HEK293 (cell line): Measurements from ENCODE around the gene PTGFRN.

ENCODE experiments used
- CTCF ChIA-PET: fragments of 350-600 bp; formaldehyde crosslinking; extraction: SDS; loops from one replicate; lab custom pipeline; 2021; ENCODE audit warnings: antibody characterized with exemption; lab: Yijun Ruan, JAX
- POLR2A ChIA-PET: fragments of 300-600 bp; formaldehyde crosslinking; extraction: SDS; loops from one replicate; lab custom pipeline; 2020; ENCODE audit warnings: antibody characterized with exemption, inconsistent platforms; lab: Yijun Ruan, JAX
- H3K27ac ChIP-seq: fragments of 200-500 bp; sonication (Bioruptor generic); 2 replicates; pipeline ENCODE4 v1.5.1; 2014; ENCODE audit warnings: low read depth, low read length, control low read depth, inconsistent platforms; ENCODE audit errors: extremely low read depth
- H3K36me3 ChIP-seq, 2 experiments: fragments of 200-500 bp in 1 of 2; sonication (Bioruptor generic) in 1 of 2; 1 replicate in 1 of 2; 2 replicates in 1 of 2; pipeline ENCODE4 v1.5.1; 2014 to 2017; ENCODE audit warnings: inconsistent platforms in 2 of 2, low read length in 2 of 2; ENCODE audit not compliant: control insufficient read depth in 2 of 2, insufficient read depth in 1 of 2
- H3K4me1 ChIP-seq: fragments of 200-500 bp; sonication (Bioruptor generic); 2 replicates; pipeline ENCODE4 v1.5.1; 2014; ENCODE audit warnings: mild to moderate bottlenecking, low read length, inconsistent platforms; ENCODE audit not compliant: control insufficient read depth, insufficient read depth
- H3K4me3 ChIP-seq: 2 replicates; pipeline ENCODE4 v1.5.1; 2011; ENCODE audit warnings: low read depth, mild to moderate bottlenecking, control low read depth, low read length, moderate library complexity
- H3K9me3 ChIP-seq: fragments of 200-500 bp; sonication (Bioruptor generic); 2 replicates; pipeline ENCODE4 v1.5.1; 2014; ENCODE audit warnings: low read depth, low read length, inconsistent platforms; ENCODE audit not compliant: control insufficient read depth, insufficient read depth
- BCL11A ChIP-seq: fragments of 450-650 bp; formaldehyde crosslinking; IDR thresholded peaks from 2 replicates; pipeline ENCODE4 v1.5.1; 2016; ENCODE audit warnings: low read depth, missing biosample characterization, missing genetic modification characterization
- CTCF ChIP-seq: fragments of 450-650 bp; formaldehyde crosslinking; IDR thresholded peaks from 2 replicates; pipeline ENCODE4 v1.5.1; 2016; ENCODE audit warnings: missing biosample characterization, missing genetic modification characterization
- GFI1B ChIP-seq: fragments of 450-650 bp; formaldehyde crosslinking; IDR thresholded peaks from 2 replicates; pipeline ENCODE4 v1.5.1; 2016; ENCODE audit warnings: missing biosample characterization, missing genetic modification characterization
- GLI2 ChIP-seq: fragments of 450-650 bp; formaldehyde crosslinking; IDR thresholded peaks from 2 replicates; pipeline ENCODE4; 2017; ENCODE audit warnings: missing biosample characterization, missing genetic modification characterization, low read depth, borderline replicate concordance
- HIC1 ChIP-seq: fragments of 450-650 bp; formaldehyde crosslinking; IDR thresholded peaks from 2 replicates; pipeline ENCODE4 v1.5.1; 2016; ENCODE audit warnings: missing biosample characterization, missing genetic modification characterization
- PATZ1 ChIP-seq: fragments of 450-650 bp; formaldehyde crosslinking; IDR thresholded peaks from 2 replicates; pipeline ENCODE4 v1.5.1; 2016; ENCODE audit warnings: missing biosample characterization, missing genetic modification characterization
- REPIN1 ChIP-seq: fragments of 450-650 bp; formaldehyde crosslinking; IDR thresholded peaks from 2 replicates; pipeline ENCODE4 v1.5.1; 2017; ENCODE audit warnings: missing biosample characterization, missing genetic modification characterization, low read depth
- SETDB1 ChIP-seq: IDR thresholded peaks from one replicate; pipeline ENCODE4 v1.6.1; 2017; ENCODE audit warnings: mild to moderate bottlenecking, low read length, moderate library complexity, mixed read lengths; ENCODE audit not compliant: insufficient read length
- SP2 ChIP-seq: fragments of 450-650 bp; formaldehyde crosslinking; IDR thresholded peaks from 2 replicates; pipeline ENCODE4 v1.5.1; 2016; ENCODE audit warnings: missing biosample characterization, missing genetic modification characterization
- YY1 ChIP-seq: fragments of 450-650 bp; formaldehyde crosslinking; IDR thresholded peaks from 2 replicates; pipeline ENCODE4 v1.5.1; 2018; ENCODE audit warnings: missing biosample characterization, missing genetic modification characterization
- ZBTB48 ChIP-seq: fragments of 450-650 bp; formaldehyde crosslinking; IDR thresholded peaks from 2 replicates; pipeline ENCODE4 v1.5.1; 2016; ENCODE audit warnings: missing biosample characterization, missing genetic modification characterization
- ZBTB6 ChIP-seq: fragments of 450-650 bp; formaldehyde crosslinking; IDR thresholded peaks from 2 replicates; pipeline ENCODE4 v1.5.1; 2017; ENCODE audit warnings: missing biosample characterization, missing genetic modification characterization
- ZIC2 ChIP-seq: fragments of 450-650 bp; formaldehyde crosslinking; IDR thresholded peaks from 2 replicates; pipeline ENCODE4 v1.5.1; 2016; ENCODE audit warnings: missing biosample characterization, missing genetic modification characterization
- ZNF114 ChIP-seq: fragments of 450-650 bp; formaldehyde crosslinking; IDR thresholded peaks from 2 replicates; pipeline ENCODE4 v1.5.0; 2017; ENCODE audit warnings: missing biosample characterization, missing genetic modification characterization
- ZNF18 ChIP-seq: fragments of 450-650 bp; formaldehyde crosslinking; IDR thresholded peaks from 2 replicates; pipeline ENCODE4 v1.5.1; 2016; ENCODE audit warnings: missing biosample characterization, missing genetic modification characterization
- ZNF248 ChIP-seq: fragments of 450-650 bp; formaldehyde crosslinking; IDR thresholded peaks from 2 replicates; pipeline ENCODE4 v1.5.1; 2017; ENCODE audit warnings: missing biosample characterization, missing genetic modification characterization
- ZNF354C ChIP-seq: fragments of 450-650 bp; formaldehyde crosslinking; IDR thresholded peaks from 2 replicates; pipeline ENCODE4 v1.5.1; 2016; ENCODE audit warnings: missing biosample characterization, missing genetic modification characterization, low read depth, borderline replicate concordance
- ZNF362 ChIP-seq: fragments of 450-650 bp; formaldehyde crosslinking; IDR thresholded peaks from 2 replicates; pipeline ENCODE4 v1.5.1; 2016; ENCODE audit warnings: missing biosample characterization, missing genetic modification characterization
- ZNF488 ChIP-seq: fragments of 450-650 bp; formaldehyde crosslinking; IDR thresholded peaks from 2 replicates; pipeline ENCODE4 v1.5.1; 2016; ENCODE audit warnings: missing biosample characterization, missing genetic modification characterization
- ZNF501 ChIP-seq: fragments of 450-650 bp; formaldehyde crosslinking; IDR thresholded peaks from 2 replicates; pipeline ENCODE4 v1.5.1; 2016; ENCODE audit warnings: missing biosample characterization, missing genetic modification characterization
- ZNF558 ChIP-seq: fragments of 450-650 bp; formaldehyde crosslinking; IDR thresholded peaks from 2 replicates; pipeline ENCODE4 v1.5.1; 2016; ENCODE audit warnings: missing biosample characterization, missing genetic modification characterization
- ZNF621 ChIP-seq: fragments of 450-650 bp; formaldehyde crosslinking; IDR thresholded peaks from 2 replicates; pipeline ENCODE4 v1.5.1; 2017; ENCODE audit warnings: missing biosample characterization, missing genetic modification characterization
- ZNF645 ChIP-seq: fragments of 450-650 bp; formaldehyde crosslinking; IDR thresholded peaks from 2 replicates; pipeline ENCODE4; 2016; ENCODE audit warnings: missing biosample characterization, missing genetic modification characterization
- ZNF76 ChIP-seq: fragments of 450-650 bp; formaldehyde crosslinking; IDR thresholded peaks from 2 replicates; pipeline ENCODE4; 2016; ENCODE audit warnings: low read depth, missing biosample characterization, missing genetic modification characterization, borderline replicate concordance
- ZNF830 ChIP-seq: fragments of 450-650 bp; IDR thresholded peaks from 2 replicates; pipeline ENCODE4 v1.5.0; 2018; ENCODE audit warnings: missing biosample characterization, missing genetic modification characterization, low read depth, mild to moderate bottlenecking, moderate library complexity

The PTGFRN gene

GRCh38 chr1:116944613-116945012, 34.9 kb downstream of the PTGFRN start (continued):
- TF ChIP-seq ZNF18 (tag by site-specific recombination) (no peak), ZNF488 (no peak), PATZ1 (no peak), ZNF558 (tag by site-specific recombination) (no peak), ZNF248 (tag by site-specific recombination) (no peak)

GRCh38 chr1:116945421-116945820, 35.7 kb downstream of the PTGFRN start:
- no peak overlapping the region for H3K4me3 ChIP-seq
- TF ChIP-seq ZNF76 (tag by site-specific recombination) (no peak), ZNF645 (tag by site-specific recombination) (no peak), SETDB1 (no peak), GFI1B (no peak), BCL11A (tag by site-specific recombination) (no peak), GLI2 (tag by site-specific recombination) (no peak), ZBTB48 (no peak), REPIN1 (tag by site-specific recombination) (no peak), ZNF621 (tag by site-specific recombination) (no peak), ZNF362 (no peak), SP2 (tag by site-specific recombination) (no peak), ZIC2 (tag by site-specific recombination) (no peak), ZNF830 (no peak), ZNF354C (tag by site-specific recombination) (no peak), HIC1 (tag by site-specific recombination) (no peak), CTCF (tag by site-specific recombination) (no peak), YY1 (tag by site-specific recombination) (no peak), ZBTB6 (tag by site-specific recombination) (no peak), ZNF114 (tag by site-specific recombination) (no peak), ZNF501 (tag by site-specific recombination) (no peak)
- POLR2A ChIA-PET = interaction anchor here (0.6 kb wide), 1 partner anchor 157 kb away, joined by 4 read pairs; no protein-coding TSS in a partner anchor
- H3K9me3 ChIP-seq = no peaks in the 10 kb centered on the region
- H3K36me3 ChIP-seq = peaks cover 3 to 91% of the 10 kb centered on the region in 2 experiments; a peak in 2 of 3 replicates
- H3K4me1 ChIP-seq = peaks cover 9% of the 10 kb centered on the region; the same call in 1 of the 2 replicates
- CTCF ChIA-PET = interaction anchor here (0.7 to 1.6 kb wide), 4 partner anchors 11 to 208 kb away, joined by 3 to 6 read pairs (median 4); no protein-coding TSS in a partner anchor
- H3K27ac ChIP-seq = no peak overlapping the region
